Chondrocyte (in vitro differentiated cells): ENCODE measurements around the gene LCT. TPM values are rescaled to one million over a fixed set of nuclear protein-coding genes. Genes with fewer than 3 reads are reported as not detected.
A peak's percentile ranks its signal among the peaks of the same experiment; 100 is the strongest.

Source experiments
- DNase-seq: peaks from one replicate; pipeline ENCODE4 v3.0.0; 2021; ENCODE audit warnings: mixed read lengths, low spot score
- H3K27ac Mint-ChIP-seq: one replicate; pipeline ENCODE4 v1.8.0; 2021; ENCODE audit warnings: mild to moderate bottlenecking, moderate library complexity, mixed read lengths; ENCODE audit not compliant: unreplicated experiment
- H3K27me3 Mint-ChIP-seq: 2 replicates; pipeline ENCODE4 v1.8.0; 2021; ENCODE audit warnings: low read depth, mixed read lengths
- H3K36me3 Mint-ChIP-seq: 2 replicates; pipeline ENCODE4 v1.8.0; 2021; ENCODE audit warnings: low read depth, mixed read lengths
- H3K4me1 Mint-ChIP-seq: 2 replicates; pipeline ENCODE4 v1.8.0; 2021; ENCODE audit warnings: low read depth, mild to moderate bottlenecking, mixed read lengths
- H3K4me3 Mint-ChIP-seq: one replicate; pipeline ENCODE4 v1.8.0; 2021; ENCODE audit warnings: mild to moderate bottlenecking, moderate library complexity, mixed read lengths; ENCODE audit not compliant: unreplicated experiment
- H3K9me3 Mint-ChIP-seq: 2 replicates; pipeline ENCODE4 v1.8.0; 2021; ENCODE audit warnings: low read depth, mixed read lengths
- total RNA-seq: library from RNA; stranded (reverse); gene quantifications from 3 replicates; pipeline ENCODE4 v1.2.1, GENCODE V29; 2021
- TF ChIP-seq, protein P1 (sequence below): fragments of 200-600 bp; sonication (generic); IDR thresholded peaks from 2 replicates; pipeline ENCODE4 v1.5.0; 2021; ENCODE audit warnings: antibody characterized with exemption, mild to moderate bottlenecking, moderate library complexity

LCT gene
- total RNA-seq, 1 donor from 2014 or later, result not detected

DNA sequence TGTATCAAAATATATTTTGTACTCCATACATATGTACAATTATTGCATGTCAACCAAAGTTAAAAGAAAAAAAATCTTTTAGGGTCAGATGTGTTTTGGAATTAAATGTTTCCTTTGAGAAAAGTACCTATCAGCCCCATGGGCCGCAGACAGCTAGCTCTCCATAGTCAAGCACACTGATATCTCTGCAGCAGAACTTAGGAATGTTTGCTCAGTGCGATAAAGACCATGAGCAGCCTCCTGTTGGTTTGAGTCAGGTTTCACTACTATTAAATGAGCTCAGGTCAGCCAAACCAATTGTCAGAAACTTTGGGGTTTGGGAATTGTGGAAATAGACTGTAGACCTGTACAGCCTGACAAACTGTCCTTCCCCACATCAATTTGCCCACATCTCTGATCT lies 33.7 kb downstream of the LCT start:
- no peaks in the 10 kb centered on the region for H3K4me1 Mint-ChIP-seq
- DNase-seq, result no peak
- TF ChIP-seq, protein P1, sequence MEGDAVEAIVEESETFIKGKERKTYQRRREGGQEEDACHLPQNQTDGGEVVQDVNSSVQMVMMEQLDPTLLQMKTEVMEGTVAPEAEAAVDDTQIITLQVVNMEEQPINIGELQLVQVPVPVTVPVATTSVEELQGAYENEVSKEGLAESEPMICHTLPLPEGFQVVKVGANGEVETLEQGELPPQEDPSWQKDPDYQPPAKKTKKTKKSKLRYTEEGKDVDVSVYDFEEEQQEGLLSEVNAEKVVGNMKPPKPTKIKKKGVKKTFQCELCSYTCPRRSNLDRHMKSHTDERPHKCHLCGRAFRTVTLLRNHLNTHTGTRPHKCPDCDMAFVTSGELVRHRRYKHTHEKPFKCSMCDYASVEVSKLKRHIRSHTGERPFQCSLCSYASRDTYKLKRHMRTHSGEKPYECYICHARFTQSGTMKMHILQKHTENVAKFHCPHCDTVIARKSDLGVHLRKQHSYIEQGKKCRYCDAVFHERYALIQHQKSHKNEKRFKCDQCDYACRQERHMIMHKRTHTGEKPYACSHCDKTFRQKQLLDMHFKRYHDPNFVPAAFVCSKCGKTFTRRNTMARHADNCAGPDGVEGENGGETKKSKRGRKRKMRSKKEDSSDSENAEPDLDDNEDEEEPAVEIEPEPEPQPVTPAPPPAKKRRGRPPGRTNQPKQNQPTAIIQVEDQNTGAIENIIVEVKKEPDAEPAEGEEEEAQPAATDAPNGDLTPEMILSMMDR, result no peak
- H3K27ac Mint-ChIP-seq, result no peak overlapping the region
- H3K9me3 Mint-ChIP-seq, result peaks cover 5% of the 10 kb centered on the region
- H3K27me3 Mint-ChIP-seq, result no peaks in the 10 kb centered on the region
- no peaks in the 10 kb centered on the region for H3K36me3 Mint-ChIP-seq
- no peak overlapping the region for H3K4me3 Mint-ChIP-seq

DNA sequence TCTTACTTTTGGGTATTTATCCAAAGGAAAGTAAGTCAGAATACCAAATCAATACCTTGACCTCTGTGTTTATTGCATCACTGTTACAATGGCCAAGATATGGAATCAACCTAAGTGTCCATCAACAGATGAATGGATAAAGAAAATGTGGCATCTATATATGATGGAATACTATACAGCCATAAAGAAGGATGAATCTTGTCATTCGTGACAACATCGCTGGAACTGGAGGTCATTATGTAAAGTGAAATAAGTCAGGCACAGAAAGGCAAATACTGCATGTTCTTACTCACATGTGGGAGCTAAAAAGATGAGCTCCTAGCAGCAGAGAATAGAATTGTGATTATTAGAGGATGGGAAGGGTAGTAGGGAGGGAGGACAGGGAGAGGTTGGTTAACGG lies 34.6 kb downstream of the LCT start:
- DNase-seq, result no peak
- H3K4me3 Mint-ChIP-seq, result no peak overlapping the region
- no peak overlapping the region for H3K27ac Mint-ChIP-seq
- H3K4me1 Mint-ChIP-seq, result peaks cover 3% of the 10 kb centered on the region
- H3K36me3 Mint-ChIP-seq, result no peaks in the 10 kb centered on the region
- peaks cover 5% of the 10 kb centered on the region for H3K9me3 Mint-ChIP-seq
- TF ChIP-seq, protein P1, result no peak
- H3K27me3 Mint-ChIP-seq, result no peaks in the 10 kb centered on the region

- TF ChIP-seq, protein P1, result peak; percentile 26
- Mint-ChIP-seq H3K27me3 (no peaks in the 10 kb centered on the region), H3K27ac (no peak overlapping the region)
Measured at GRCh38 chr2:135800513-135801460, 36.2 kb downstream of the LCT start.

GRCh38 chr2:135799738-135800137 lies 37.2 kb downstream of the LCT start:
- peaks cover 4% of the 10 kb centered on the region for H3K4me1 Mint-ChIP-seq
- H3K27me3 Mint-ChIP-seq, result no peaks in the 10 kb centered on the region

More at GRCh38 chr2:135800513-135801460, 36.2 kb downstream of the LCT start:
- H3K9me3 Mint-ChIP-seq, result peaks cover 5% of the 10 kb centered on the region
- H3K4me1 Mint-ChIP-seq, result peaks cover 4% of the 10 kb centered on the region
- H3K36me3 Mint-ChIP-seq, result no peaks in the 10 kb centered on the region
- no peak for DNase-seq
- no peak overlapping the region for H3K4me3 Mint-ChIP-seq

GRCh38 chr2:135798762-135799161 lies 38.2 kb downstream of the LCT start:
- no peak overlapping the region for H3K27ac Mint-ChIP-seq
- H3K4me3 Mint-ChIP-seq, result no peak overlapping the region
- no peaks in the 10 kb centered on the region for H3K27me3 Mint-ChIP-seq
- peaks cover 4% of the 10 kb centered on the region for H3K4me1 Mint-ChIP-seq
- no peaks in the 10 kb centered on the region for H3K36me3 Mint-ChIP-seq
- DNase-seq, result no peak
- TF ChIP-seq, protein P1, result peak; percentile 58
- peaks cover 5% of the 10 kb centered on the region for H3K9me3 Mint-ChIP-seq

More at GRCh38 chr2:135799738-135800137, 37.2 kb downstream of the LCT start:
- TF ChIP-seq, protein P1, result peak; percentile 21
- Mint-ChIP-seq H3K4me3 (no peak overlapping the region), H3K9me3 (peaks cover 5% of the 10 kb centered on the region), H3K27ac (no peak overlapping the region), H3K36me3 (no peaks in the 10 kb centered on the region)
- no peak for DNase-seq
